Jurkat, Clone E6-1 (cell line): Measurements from ENCODE around the gene SPACA6.

ENCODE experiments used
- DNase-seq: peaks from one replicate; pipeline ENCODE4 v3.0.0-alpha.2; 2011; ENCODE audit warnings: low read depth, low spot score
- H3K4me3 ChIP-seq: 2 replicates; pipeline ENCODE4 v1.5.1; 2011; ENCODE audit warnings: mild to moderate bottlenecking, low read length, control low read depth, moderate library complexity

Gene SPACA6

GRCh38 chr19:51687791-51688670, 5.1 kb upstream of the SPACA6 start:
- H3K4me3 ChIP-seq: no peak overlapping the region
- DNase-seq: no peak

GRCh38 chr19:51688671-51689571, 4.2 kb upstream of the SPACA6 start:
- no peak overlapping the region; the same call in 1 of the 2 replicates for H3K4me3 ChIP-seq
- no peak for DNase-seq

GRCh38 chr19:51689751-51690453, 3.2 kb upstream of the SPACA6 start:
- H3K4me3 ChIP-seq: peak overlapping the region; percentile 52; the same call in 1 of the 2 replicates
- no peak for DNase-seq

GRCh38 chr19:51690454-51691073, 2.6 kb upstream of the SPACA6 start:
- DNase-seq: no peak
- peak overlapping the region; percentile 52 for H3K4me3 ChIP-seq

- no peak for DNase-seq
- peak overlapping the region; percentile 52 for H3K4me3 ChIP-seq
These were observed 2.0 kb upstream of the SPACA6 start for GRCh38 chr19:51691074-51691583.

- no peak for DNase-seq
- H3K4me3 ChIP-seq: no peak overlapping the region
These were observed 1.3 kb upstream of the SPACA6 start for GRCh38 chr19:51691584-51692428.

- no peak overlapping the region for H3K4me3 ChIP-seq
- DNase-seq: no peak
These were observed 662 bp upstream of the SPACA6 start for GRCh38 chr19:51692468-51692867.

GRCh38 chr19:51693819-51694218, 689 bp downstream of the SPACA6 start:
- no peak overlapping the region for H3K4me3 ChIP-seq
- DNase-seq: no peak

GRCh38 chr19:51694318-51695085, 1.4 kb downstream of the SPACA6 start:
- DNase-seq: no peak
- no peak overlapping the region for H3K4me3 ChIP-seq

- no peak for DNase-seq
- H3K4me3 ChIP-seq: no peak overlapping the region
These were observed 2.0 kb downstream of the SPACA6 start for GRCh38 chr19:51695088-51695487.

GRCh38 chr19:51695702-51696315, 2.7 kb downstream of the SPACA6 start:
- no peak overlapping the region for H3K4me3 ChIP-seq
- no peak for DNase-seq

GRCh38 chr19:51696606-51697005, 3.5 kb downstream of the SPACA6 start:
- no peak overlapping the region for H3K4me3 ChIP-seq
- DNase-seq: no peak

GRCh38 chr19:51697169-51697776, 4.1 kb downstream of the SPACA6 start:
- no peak overlapping the region for H3K4me3 ChIP-seq
- DNase-seq: no peak

- no peak overlapping the region for H3K4me3 ChIP-seq
- no peak for DNase-seq
These were observed 5.2 kb downstream of the SPACA6 start for GRCh38 chr19:51698296-51698695.

- H3K4me3 ChIP-seq: no peak overlapping the region
- DNase-seq: no peak
These were observed 6.0 kb downstream of the SPACA6 start for GRCh38 chr19:51699170-51699569.

- no peak overlapping the region for H3K4me3 ChIP-seq
- DNase-seq: no peak
These were observed 8.5 kb downstream of the SPACA6 start for GRCh38 chr19:51701468-51702100.
